GM23248 (cell line): ENCODE data around the gene PKD2.

Experiments
- EZH2 ChIP-seq: fragments of 200-600 bp; sonication (generic); IDR thresholded peaks from 2 replicates; pipeline ENCODE4 v1.6.1; 2018; ENCODE audit warnings: antibody characterized with exemption, mild to moderate bottlenecking; ENCODE audit not compliant: insufficient read depth, poor library complexity, severe bottlenecking
- EZH2phosphoT487 ChIP-seq: fragments of 200-600 bp; sonication (generic); IDR thresholded peaks from 2 replicates; pipeline ENCODE4 v1.6.1; 2018; ENCODE audit warnings: antibody characterized with exemption, moderate library complexity, mild to moderate bottlenecking, low read depth; ENCODE audit not compliant: insufficient read depth

- TF ChIP-seq EZH2 (no peak), EZH2phosphoT487 (no peak)
Observed at GRCh38 chr4:87986508-87986907, 20.9 kb upstream of the PKD2 start.
